ENCODE measurements around the gene TTC9B. TPM values are rescaled to one million over a fixed set of nuclear protein-coding genes. Genes with fewer than 3 reads are reported as not detected.
A peak's percentile ranks its signal among the peaks of the same experiment; 100 is the strongest.

Gene TTC9B
- total RNA-seq, 1 donor from 2014 or later: not detected

DNA sequence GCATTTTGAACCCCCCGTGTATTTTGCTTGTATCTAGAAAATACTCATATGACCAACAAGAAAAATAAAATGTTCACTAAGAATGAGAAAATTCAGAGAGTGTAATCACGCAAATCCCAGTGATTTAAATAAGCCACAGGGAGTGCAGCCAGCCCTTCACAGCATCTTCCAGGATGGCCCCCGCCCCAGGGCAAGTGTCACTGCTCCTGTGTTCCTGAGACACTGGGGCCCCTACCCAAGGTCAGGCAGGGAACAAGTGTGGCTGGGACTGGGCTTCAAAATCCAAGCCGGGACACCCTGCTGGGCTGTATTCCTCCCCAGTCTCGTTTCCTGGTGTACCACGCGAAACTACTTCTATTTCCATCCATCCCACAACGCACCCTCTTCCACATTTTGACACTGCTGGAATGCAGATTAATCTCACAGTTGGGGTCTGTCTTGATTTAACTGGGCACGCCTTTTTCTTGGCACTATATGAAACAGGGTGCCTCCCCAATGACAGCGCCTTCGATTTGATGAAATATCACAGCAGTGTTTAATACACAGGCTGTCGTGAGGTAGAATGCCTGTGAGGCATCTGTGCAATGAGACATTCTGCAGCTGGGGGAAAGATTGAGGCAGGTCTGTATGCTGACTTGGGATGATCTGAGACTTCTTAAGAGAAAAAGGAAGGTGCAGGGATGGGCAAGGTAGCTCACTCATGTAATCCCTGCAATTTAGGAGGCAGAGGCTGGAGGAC, 26.6 kb upstream of the TTC9B start:
- H3K4me3 Mint-ChIP-seq (ENCODE audit: unreplicated experiment): no peak overlapping the region
- H3K27me3 Mint-ChIP-seq (ENCODE audit: unreplicated experiment): no peaks in the 10 kb centered on the region
- no peak overlapping the region for H3K27ac Mint-ChIP-seq (ENCODE audit: unreplicated experiment)
- no peaks in the 10 kb centered on the region for H3K9me3 Mint-ChIP-seq (ENCODE audit: unreplicated experiment)
- peaks cover 20% of the 10 kb centered on the region for H3K36me3 Mint-ChIP-seq (ENCODE audit: unreplicated experiment)
- TF ChIP-seq, protein P1, sequence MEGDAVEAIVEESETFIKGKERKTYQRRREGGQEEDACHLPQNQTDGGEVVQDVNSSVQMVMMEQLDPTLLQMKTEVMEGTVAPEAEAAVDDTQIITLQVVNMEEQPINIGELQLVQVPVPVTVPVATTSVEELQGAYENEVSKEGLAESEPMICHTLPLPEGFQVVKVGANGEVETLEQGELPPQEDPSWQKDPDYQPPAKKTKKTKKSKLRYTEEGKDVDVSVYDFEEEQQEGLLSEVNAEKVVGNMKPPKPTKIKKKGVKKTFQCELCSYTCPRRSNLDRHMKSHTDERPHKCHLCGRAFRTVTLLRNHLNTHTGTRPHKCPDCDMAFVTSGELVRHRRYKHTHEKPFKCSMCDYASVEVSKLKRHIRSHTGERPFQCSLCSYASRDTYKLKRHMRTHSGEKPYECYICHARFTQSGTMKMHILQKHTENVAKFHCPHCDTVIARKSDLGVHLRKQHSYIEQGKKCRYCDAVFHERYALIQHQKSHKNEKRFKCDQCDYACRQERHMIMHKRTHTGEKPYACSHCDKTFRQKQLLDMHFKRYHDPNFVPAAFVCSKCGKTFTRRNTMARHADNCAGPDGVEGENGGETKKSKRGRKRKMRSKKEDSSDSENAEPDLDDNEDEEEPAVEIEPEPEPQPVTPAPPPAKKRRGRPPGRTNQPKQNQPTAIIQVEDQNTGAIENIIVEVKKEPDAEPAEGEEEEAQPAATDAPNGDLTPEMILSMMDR (IDR thresholded peaks at IDR 0.05): no peak
- peaks cover 23% of the 10 kb centered on the region for H3K4me1 Mint-ChIP-seq (ENCODE audit: unreplicated experiment)
- DNase-seq (ENCODE audit: extremely low spot score, unreplicated experiment): no peak

DNA sequence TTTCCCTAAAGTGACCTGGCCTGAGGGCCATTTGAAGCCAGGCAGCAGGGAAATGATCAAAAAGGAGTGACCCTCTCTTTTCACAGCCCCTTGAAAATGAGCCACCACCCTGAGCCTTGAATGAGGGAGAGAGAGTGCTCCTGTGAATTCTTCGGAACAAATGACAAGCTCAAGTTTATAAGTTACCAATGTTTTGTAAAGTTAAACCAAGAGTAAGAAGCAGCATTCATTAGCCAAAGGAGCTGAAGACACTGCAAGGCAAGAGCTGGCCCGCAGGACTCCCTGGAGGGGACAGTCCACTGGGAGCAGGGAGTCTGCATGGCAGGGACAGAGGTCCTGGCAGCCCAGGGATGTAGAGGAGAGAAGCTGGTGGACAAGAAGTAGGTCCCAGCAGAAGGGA, 25.0 kb upstream of the TTC9B start:
- peaks cover 21% of the 10 kb centered on the region for H3K4me1 Mint-ChIP-seq (ENCODE audit: unreplicated experiment)
- TF ChIP-seq, protein P1 (IDR thresholded peaks at IDR 0.05): no peak
- peak overlapping the region; percentile 0 for H3K27ac Mint-ChIP-seq (ENCODE audit: unreplicated experiment)
- H3K36me3 Mint-ChIP-seq (ENCODE audit: unreplicated experiment): peaks cover 27% of the 10 kb centered on the region
- H3K9me3 Mint-ChIP-seq (ENCODE audit: unreplicated experiment): no peaks in the 10 kb centered on the region
- H3K27me3 Mint-ChIP-seq (ENCODE audit: unreplicated experiment): no peaks in the 10 kb centered on the region
- DNase-seq (ENCODE audit: extremely low spot score, unreplicated experiment): no peak
- no peak overlapping the region for H3K4me3 Mint-ChIP-seq (ENCODE audit: unreplicated experiment)

DNA sequence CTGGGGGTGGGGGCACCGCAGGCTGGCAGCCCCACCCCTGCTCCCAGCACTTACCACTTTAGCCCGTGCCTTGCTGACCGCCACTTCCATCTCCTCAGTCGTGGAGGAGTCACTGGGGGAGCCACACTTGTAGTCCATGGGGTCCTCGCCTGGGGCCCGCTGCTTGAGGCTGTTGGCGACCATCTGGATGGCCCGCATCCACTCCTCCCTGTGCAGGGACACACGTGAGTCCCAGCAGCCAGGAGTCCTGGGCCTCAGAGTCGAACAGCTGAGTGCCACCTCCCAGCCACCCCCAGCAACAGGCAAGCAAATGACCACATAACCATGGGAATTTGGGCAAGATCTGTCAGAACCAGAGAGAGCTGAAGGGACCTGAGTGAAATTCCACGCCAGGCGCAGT, 24.3 kb upstream of the TTC9B start:
- H3K9me3 Mint-ChIP-seq (ENCODE audit: unreplicated experiment): no peaks in the 10 kb centered on the region
- H3K27me3 Mint-ChIP-seq (ENCODE audit: unreplicated experiment): no peaks in the 10 kb centered on the region
- H3K4me1 Mint-ChIP-seq (ENCODE audit: unreplicated experiment): peaks cover 21% of the 10 kb centered on the region
- DNase-seq (ENCODE audit: extremely low spot score, unreplicated experiment): no peak
- TF ChIP-seq, protein P1 (IDR thresholded peaks at IDR 0.05): no peak
- H3K27ac Mint-ChIP-seq (ENCODE audit: unreplicated experiment): no peak overlapping the region
- H3K4me3 Mint-ChIP-seq (ENCODE audit: unreplicated experiment): no peak overlapping the region
- peaks cover 28% of the 10 kb centered on the region for H3K36me3 Mint-ChIP-seq (ENCODE audit: unreplicated experiment)

DNA sequence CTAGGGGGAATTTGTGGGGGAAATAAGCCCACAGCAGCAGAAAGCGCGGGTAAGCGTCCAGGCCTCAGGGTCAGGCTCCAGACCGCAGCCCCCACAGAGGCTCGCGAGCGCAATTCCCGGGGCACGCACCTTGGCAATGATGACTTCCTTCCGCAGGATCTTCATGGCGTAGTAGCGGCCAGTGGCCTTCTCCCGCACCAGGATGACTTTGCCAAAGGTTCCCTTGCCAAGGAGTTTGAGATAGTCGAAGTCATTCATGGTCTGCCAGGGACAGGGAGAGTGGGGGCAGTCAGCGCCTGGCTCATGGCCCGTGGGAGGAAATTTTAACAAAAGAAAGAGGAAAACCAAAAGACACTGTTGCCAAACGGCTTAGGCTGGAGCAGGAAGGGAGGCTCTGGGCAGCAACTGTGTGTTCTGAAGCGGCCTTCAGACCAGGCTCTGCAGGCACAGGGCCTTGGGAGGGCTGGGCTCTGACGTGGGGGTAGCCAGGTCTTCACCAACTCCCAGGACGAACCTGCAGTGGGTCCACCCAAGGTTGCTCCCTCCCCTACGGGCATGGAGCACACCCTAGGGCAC, 23.7 kb upstream of the TTC9B start:
- Mint-ChIP-seq H3K4me3 (ENCODE audit: unreplicated experiment) (no peak overlapping the region), H3K9me3 (ENCODE audit: unreplicated experiment) (no peaks in the 10 kb centered on the region), H3K4me1 (ENCODE audit: unreplicated experiment) (peaks cover 21% of the 10 kb centered on the region), H3K27me3 (ENCODE audit: unreplicated experiment) (no peaks in the 10 kb centered on the region), H3K36me3 (ENCODE audit: unreplicated experiment) (peaks cover 31% of the 10 kb centered on the region), H3K27ac (ENCODE audit: unreplicated experiment) (no peak overlapping the region)
- TF ChIP-seq, protein P1 (IDR thresholded peaks at IDR 0.05): no peak
- DNase-seq (ENCODE audit: extremely low spot score, unreplicated experiment): no peak

DNA sequence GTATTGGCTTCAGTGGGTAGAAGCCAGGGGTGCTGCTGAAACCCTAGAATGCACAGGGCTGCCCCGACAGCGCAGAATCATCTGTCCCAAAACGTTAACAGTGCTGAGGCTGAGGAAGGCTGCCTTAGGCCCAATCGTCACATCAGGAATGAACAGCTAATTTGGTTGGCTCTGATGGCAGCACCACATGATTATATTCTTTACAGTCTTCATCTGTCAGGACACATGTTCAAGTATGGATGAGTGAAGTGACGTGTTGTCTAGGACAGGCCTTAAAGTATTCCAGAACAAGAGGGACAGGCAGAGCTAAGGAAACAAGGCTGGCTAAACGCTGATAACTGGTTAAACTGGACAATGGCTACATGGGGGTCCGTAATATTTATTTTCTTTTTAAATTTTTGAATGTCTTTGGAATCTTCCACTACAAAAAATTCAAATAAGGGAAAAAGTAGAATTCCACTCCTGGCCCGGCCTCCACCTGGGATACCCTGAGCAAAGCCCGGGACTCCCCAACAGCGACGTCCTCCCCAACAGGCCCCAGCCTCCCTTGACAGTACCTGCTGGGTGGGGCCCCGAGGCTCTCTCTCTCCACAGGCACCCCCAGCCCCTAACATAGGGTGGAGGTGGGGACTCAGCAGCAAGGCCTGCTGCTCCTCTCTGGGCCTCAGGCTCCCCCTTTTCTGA, 23.1 kb upstream of the TTC9B start:
- peaks cover 18% of the 10 kb centered on the region for H3K4me1 Mint-ChIP-seq (ENCODE audit: unreplicated experiment)
- H3K36me3 Mint-ChIP-seq (ENCODE audit: unreplicated experiment): peaks cover 35% of the 10 kb centered on the region
- TF ChIP-seq, protein P1 (IDR thresholded peaks at IDR 0.05): no peak
- no peaks in the 10 kb centered on the region for H3K9me3 Mint-ChIP-seq (ENCODE audit: unreplicated experiment)
- H3K4me3 Mint-ChIP-seq (ENCODE audit: unreplicated experiment): no peak overlapping the region
- no peak overlapping the region for H3K27ac Mint-ChIP-seq (ENCODE audit: unreplicated experiment)
- DNase-seq (ENCODE audit: extremely low spot score, unreplicated experiment): no peak
- H3K27me3 Mint-ChIP-seq (ENCODE audit: unreplicated experiment): no peaks in the 10 kb centered on the region

Data from osteocyte (in vitro differentiated cells).